WTC11 (cell line): Measurements from ENCODE around the gene METTL15.

ENCODE experiments used
- EMX1 ChIP-seq: fragments of 250-450 bp; sonication (Bioruptor Pico); IDR thresholded peaks from 2 replicates; pipeline ENCODE4 v1.8.0; 2021; ENCODE audit warnings: mild to moderate bottlenecking
- FOXP1 ChIP-seq: sonication (generic); formaldehyde crosslinking; IDR thresholded peaks from 2 replicates; pipeline ENCODE4 v1.8.0; 2022; ENCODE audit warnings: missing genetic modification reagents, mild to moderate bottlenecking, moderate library complexity, borderline replicate concordance
- USF2 ChIP-seq: sonication (generic); formaldehyde crosslinking; IDR thresholded peaks from 2 replicates; pipeline ENCODE4 v1.8.1; 2023; ENCODE audit warnings: mild to moderate bottlenecking, missing genetic modification reagents, moderate library complexity
- ZNF232 ChIP-seq: sonication (generic); formaldehyde crosslinking; IDR thresholded peaks from 2 replicates; pipeline ENCODE4 v1.8.0; 2022; ENCODE audit warnings: mild to moderate bottlenecking, missing genetic modification reagents

- TF ChIP-seq USF2 (no peak), EMX1 (no peak), FOXP1 (CRISPR knock-in tag) (no peak), ZNF232 (CRISPR knock-in tag) (no peak)
These were observed 195.4 kb downstream of the METTL15 start for GRCh38 chr11:28303477-28304191.
